ENCODE measurements around the gene MAVS.

MAVS gene

DNA sequence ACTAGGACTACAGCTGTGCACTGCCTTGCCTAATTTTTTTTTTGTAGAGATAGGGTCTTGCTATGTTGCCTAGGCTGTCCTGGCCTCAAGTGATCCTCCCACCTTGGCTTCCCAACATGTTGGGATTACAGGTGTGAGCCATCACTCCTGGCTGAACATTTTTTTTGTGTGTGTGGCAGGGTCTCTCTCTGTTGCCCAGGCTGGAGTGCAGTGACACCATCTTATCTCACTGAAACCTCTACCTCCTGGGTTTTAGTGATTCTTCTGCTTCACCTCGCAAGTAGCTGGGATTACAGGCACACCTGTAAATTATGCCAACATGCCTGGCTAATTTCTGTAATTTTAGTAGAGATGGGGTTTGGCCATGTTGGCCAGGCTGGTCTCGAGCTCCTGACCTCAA is 67.8 kb downstream of the MAVS start:
- TF ChIP-seq POLR2AphosphoS5 (IDR thresholded peaks at IDR 0.05; ENCODE audit: low read depth) (no peak), GABPA (IDR thresholded peaks at IDR 0.05; ENCODE audit: low read depth) (no peak), SPI1 (IDR thresholded peaks at IDR 0.05; ENCODE audit: borderline replicate concordance, low read depth) (no peak)
- TF ChIP-seq, protein P1, sequence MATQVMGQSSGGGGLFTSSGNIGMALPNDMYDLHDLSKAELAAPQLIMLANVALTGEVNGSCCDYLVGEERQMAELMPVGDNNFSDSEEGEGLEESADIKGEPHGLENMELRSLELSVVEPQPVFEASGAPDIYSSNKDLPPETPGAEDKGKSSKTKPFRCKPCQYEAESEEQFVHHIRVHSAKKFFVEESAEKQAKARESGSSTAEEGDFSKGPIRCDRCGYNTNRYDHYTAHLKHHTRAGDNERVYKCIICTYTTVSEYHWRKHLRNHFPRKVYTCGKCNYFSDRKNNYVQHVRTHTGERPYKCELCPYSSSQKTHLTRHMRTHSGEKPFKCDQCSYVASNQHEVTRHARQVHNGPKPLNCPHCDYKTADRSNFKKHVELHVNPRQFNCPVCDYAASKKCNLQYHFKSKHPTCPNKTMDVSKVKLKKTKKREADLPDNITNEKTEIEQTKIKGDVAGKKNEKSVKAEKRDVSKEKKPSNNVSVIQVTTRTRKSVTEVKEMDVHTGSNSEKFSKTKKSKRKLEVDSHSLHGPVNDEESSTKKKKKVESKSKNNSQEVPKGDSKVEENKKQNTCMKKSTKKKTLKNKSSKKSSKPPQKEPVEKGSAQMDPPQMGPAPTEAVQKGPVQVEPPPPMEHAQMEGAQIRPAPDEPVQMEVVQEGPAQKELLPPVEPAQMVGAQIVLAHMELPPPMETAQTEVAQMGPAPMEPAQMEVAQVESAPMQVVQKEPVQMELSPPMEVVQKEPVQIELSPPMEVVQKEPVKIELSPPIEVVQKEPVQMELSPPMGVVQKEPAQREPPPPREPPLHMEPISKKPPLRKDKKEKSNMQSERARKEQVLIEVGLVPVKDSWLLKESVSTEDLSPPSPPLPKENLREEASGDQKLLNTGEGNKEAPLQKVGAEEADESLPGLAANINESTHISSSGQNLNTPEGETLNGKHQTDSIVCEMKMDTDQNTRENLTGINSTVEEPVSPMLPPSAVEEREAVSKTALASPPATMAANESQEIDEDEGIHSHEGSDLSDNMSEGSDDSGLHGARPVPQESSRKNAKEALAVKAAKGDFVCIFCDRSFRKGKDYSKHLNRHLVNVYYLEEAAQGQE (IDR thresholded peaks at IDR 0.05; ENCODE audit: insufficient replicate concordance, low read depth), result no peak
- TF ChIP-seq, protein P2, sequence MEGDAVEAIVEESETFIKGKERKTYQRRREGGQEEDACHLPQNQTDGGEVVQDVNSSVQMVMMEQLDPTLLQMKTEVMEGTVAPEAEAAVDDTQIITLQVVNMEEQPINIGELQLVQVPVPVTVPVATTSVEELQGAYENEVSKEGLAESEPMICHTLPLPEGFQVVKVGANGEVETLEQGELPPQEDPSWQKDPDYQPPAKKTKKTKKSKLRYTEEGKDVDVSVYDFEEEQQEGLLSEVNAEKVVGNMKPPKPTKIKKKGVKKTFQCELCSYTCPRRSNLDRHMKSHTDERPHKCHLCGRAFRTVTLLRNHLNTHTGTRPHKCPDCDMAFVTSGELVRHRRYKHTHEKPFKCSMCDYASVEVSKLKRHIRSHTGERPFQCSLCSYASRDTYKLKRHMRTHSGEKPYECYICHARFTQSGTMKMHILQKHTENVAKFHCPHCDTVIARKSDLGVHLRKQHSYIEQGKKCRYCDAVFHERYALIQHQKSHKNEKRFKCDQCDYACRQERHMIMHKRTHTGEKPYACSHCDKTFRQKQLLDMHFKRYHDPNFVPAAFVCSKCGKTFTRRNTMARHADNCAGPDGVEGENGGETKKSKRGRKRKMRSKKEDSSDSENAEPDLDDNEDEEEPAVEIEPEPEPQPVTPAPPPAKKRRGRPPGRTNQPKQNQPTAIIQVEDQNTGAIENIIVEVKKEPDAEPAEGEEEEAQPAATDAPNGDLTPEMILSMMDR (IDR thresholded peaks at IDR 0.05; ENCODE audit: insufficient read depth, low read length), result no peak
- no peaks in the 10 kb centered on the region for H3K27me3 ChIP-seq (ENCODE audit: insufficient read depth, poor library complexity, severe bottlenecking)
- no peak overlapping the region for H3K4me3 ChIP-seq (replicated peaks; ENCODE audit: insufficient read depth, low read length)
- no peak overlapping the region for H3K27ac ChIP-seq (replicated peaks)
- no peak for DNase-seq (ENCODE audit: low read depth in 1 of 2, low spot score in 1 of 2)

DNA sequence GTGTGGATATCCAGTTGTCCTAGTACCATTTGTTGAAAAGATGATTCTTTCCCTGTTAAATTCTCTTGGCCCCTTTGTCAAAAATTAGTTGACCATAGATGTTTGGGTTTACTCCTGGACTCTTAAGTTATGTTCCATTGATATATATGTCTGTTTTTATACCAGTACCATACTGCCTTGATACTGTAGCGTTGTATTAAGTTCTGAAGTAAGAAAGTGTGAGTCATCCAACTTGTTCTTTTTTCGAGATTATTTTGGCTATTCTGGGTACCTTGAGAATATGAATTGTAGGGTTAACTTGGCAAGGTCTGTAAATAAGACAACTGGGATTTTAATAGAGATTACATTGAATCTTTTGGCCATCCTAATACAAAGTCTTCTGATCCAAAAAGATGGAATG is 69.1 kb downstream of the MAVS start:
- Histone ChIP-seq H3K4me3 (replicated peaks; ENCODE audit: insufficient read depth, low read length) (no peak overlapping the region), H3K27ac (replicated peaks) (no peak overlapping the region), H3K27me3 (ENCODE audit: insufficient read depth, poor library complexity, severe bottlenecking) (no peaks in the 10 kb centered on the region)
- no peak for DNase-seq (ENCODE audit: low read depth in 1 of 2, low spot score in 1 of 2)
- TF ChIP-seq, protein P1 (IDR thresholded peaks at IDR 0.05; ENCODE audit: insufficient replicate concordance, low read depth), result no peak
- TF ChIP-seq SPI1 (IDR thresholded peaks at IDR 0.05; ENCODE audit: borderline replicate concordance, low read depth) (no peak), GABPA (IDR thresholded peaks at IDR 0.05; ENCODE audit: low read depth) (no peak), POLR2AphosphoS5 (IDR thresholded peaks at IDR 0.05; ENCODE audit: low read depth) (no peak)
- TF ChIP-seq, protein P2 (IDR thresholded peaks at IDR 0.05; ENCODE audit: insufficient read depth, low read length), result no peak

GRCh38 chr20:3916364-3916763 is 69.7 kb downstream of the MAVS start:
- TF ChIP-seq, protein P2 (IDR thresholded peaks at IDR 0.05; ENCODE audit: insufficient read depth, low read length), result no peak
- TF ChIP-seq, protein P1 (IDR thresholded peaks at IDR 0.05; ENCODE audit: insufficient replicate concordance, low read depth), result no peak
- TF ChIP-seq POLR2AphosphoS5 (IDR thresholded peaks at IDR 0.05; ENCODE audit: low read depth) (no peak), GABPA (IDR thresholded peaks at IDR 0.05; ENCODE audit: low read depth) (no peak), SPI1 (IDR thresholded peaks at IDR 0.05; ENCODE audit: borderline replicate concordance, low read depth) (no peak)
- H3K4me3 ChIP-seq (replicated peaks; ENCODE audit: insufficient read depth, low read length), result no peak overlapping the region
- H3K27ac ChIP-seq (replicated peaks), result no peak overlapping the region
- no peaks in the 10 kb centered on the region for H3K27me3 ChIP-seq (ENCODE audit: insufficient read depth, poor library complexity, severe bottlenecking)
- no peak for DNase-seq (ENCODE audit: low read depth in 1 of 2, low spot score in 1 of 2)
